OCI-LY1 (cell line): ENCODE measurements around the gene AVPI1.

Source experiments
- H2AFZ ChIP-seq: fragments of 200-600 bp; sonication (generic), shearing (Covaris generic); 2 replicates; pipeline ENCODE4 v1.6.0; 2014; ENCODE audit warnings: antibody characterized with exemption, mild to moderate bottlenecking, low read length
- H3F3A ChIP-seq: fragments of 200-600 bp; sonication (generic), shearing (Covaris generic); 2 replicates; pipeline ENCODE4 v1.6.0; 2014; ENCODE audit warnings: mild to moderate bottlenecking, antibody characterized with exemption, low read length, moderate library complexity; ENCODE audit not compliant: insufficient read depth
- H3K27ac ChIP-seq: fragments of 200-600 bp; sonication (generic); 2 replicates; pipeline ENCODE4 v1.5.1; 2014; ENCODE audit warnings: low read length, mixed run types, mild to moderate bottlenecking, low read depth; ENCODE audit not compliant: poor library complexity, severe bottlenecking
- H3K27me3 ChIP-seq: fragments of 200-600 bp; sonication (generic); 2 replicates; pipeline ENCODE4 v1.6.0; 2014; ENCODE audit warnings: antibody characterized with exemption, mild to moderate bottlenecking, low read length, moderate library complexity; ENCODE audit not compliant: insufficient read depth
- H3K36me3 ChIP-seq: fragments of 200-600 bp; sonication (generic); 2 replicates; pipeline ENCODE4 v1.6.1; 2014; ENCODE audit warnings: mild to moderate bottlenecking, antibody characterized with exemption, low read length, moderate library complexity, mixed read lengths; ENCODE audit not compliant: insufficient read depth
- H3K4me1 ChIP-seq: fragments of 200-600 bp; sonication (generic); 2 replicates; pipeline ENCODE4 v1.5.1; 2014; ENCODE audit warnings: mild to moderate bottlenecking, low read length, moderate library complexity; ENCODE audit not compliant: insufficient read depth, severe bottlenecking
- H3K4me2 ChIP-seq: fragments of 200-600 bp; sonication (generic), shearing (Covaris generic); 2 replicates; pipeline ENCODE4 v1.6.1; 2014; ENCODE audit warnings: low read length
- H3K4me3 ChIP-seq: fragments of 200-600 bp; sonication (generic); 2 replicates; pipeline ENCODE4 v1.5.1; 2014; ENCODE audit warnings: low read length, low read depth, mild to moderate bottlenecking, mixed read lengths; ENCODE audit not compliant: poor library complexity, severe bottlenecking
- H3K79me2 ChIP-seq: fragments of 200-600 bp; shearing (Covaris generic); 2 replicates; pipeline ENCODE4 v1.6.1; 2016; ENCODE audit warnings: mixed run types, low read length, mixed read lengths; ENCODE audit not compliant: insufficient read depth
- H3K9ac ChIP-seq: fragments of 200-600 bp; sonication (generic), shearing (Covaris generic); 2 replicates; pipeline ENCODE4 v1.6.1; 2014; ENCODE audit warnings: mild to moderate bottlenecking, low read length, mixed read lengths
- H3K9me2 ChIP-seq: fragments of 200-600 bp; sonication (generic), shearing (Covaris generic); 2 replicates; pipeline ENCODE4 v1.6.1; 2014; ENCODE audit warnings: low read depth, mild to moderate bottlenecking, low read length, mixed read lengths
- H3K9me3 ChIP-seq: fragments of 200-600 bp; shearing (Covaris generic); 2 replicates; pipeline ENCODE4 v1.6.1; 2014; ENCODE audit warnings: low read length, mixed read lengths
- H4K20me1 ChIP-seq: fragments of 200-600 bp; sonication (generic), shearing (Covaris generic); 2 replicates; pipeline ENCODE4 v1.6.0; 2016; ENCODE audit warnings: mild to moderate bottlenecking, low read length; ENCODE audit not compliant: insufficient read depth
- CTCF ChIP-seq: fragments of 200-600 bp; sonication (generic), shearing (Covaris generic); IDR thresholded peaks from 2 replicates; pipeline ENCODE4 v1.5.1; 2017; ENCODE audit warnings: mild to moderate bottlenecking, antibody characterized with exemption, low read length, moderate library complexity, mixed read lengths
- EZH2 ChIP-seq: fragments of 200-600 bp; sonication (generic), shearing (Covaris generic); IDR thresholded peaks from 2 replicates; pipeline ENCODE4 v1.8.0; 2017; ENCODE audit warnings: borderline replicate concordance, mixed run types, mild to moderate bottlenecking, antibody characterized with exemption, low read length, moderate library complexity, mixed read lengths

The AVPI1 gene

GRCh38 chr10:97733256-97733655 lies 46.2 kb upstream of the AVPI1 start:
- H3K4me2 ChIP-seq, result no peak overlapping the region
- peaks cover 8% of the 10 kb centered on the region; the same call in 1 of the 2 replicates for H3K79me2 ChIP-seq
- no peak overlapping the region for H3K27ac ChIP-seq
- H3K9ac ChIP-seq, result no peak overlapping the region
- H3F3A ChIP-seq, result no peaks in the 10 kb centered on the region
- H3K4me3 ChIP-seq, result no peak overlapping the region
- no peaks in the 10 kb centered on the region for H3K9me3 ChIP-seq
- H3K36me3 ChIP-seq, result no peaks in the 10 kb centered on the region; the same call in 1 of the 2 replicates
- H3K9me2 ChIP-seq, result no peaks in the 10 kb centered on the region
- no peaks in the 10 kb centered on the region for H4K20me1 ChIP-seq
- no peak for TF ChIP-seq EZH2
- TF ChIP-seq CTCF, result no peak
- H3K4me1 ChIP-seq, result peaks cover 15% of the 10 kb centered on the region
- no peaks in the 10 kb centered on the region for H3K27me3 ChIP-seq
- H2AFZ ChIP-seq, result no peak overlapping the region

- Histone ChIP-seq H3K9me3 (no peaks in the 10 kb centered on the region), H3K4me1 (peaks cover 8% of the 10 kb centered on the region), H3K4me3 (no peak overlapping the region), H3K27me3 (no peaks in the 10 kb centered on the region), H3K36me3 (no peaks in the 10 kb centered on the region; the same call in 1 of the 2 replicates), H3K4me2 (no peak overlapping the region), H3K79me2 (no peaks in the 10 kb centered on the region), H3K27ac (no peak overlapping the region), H3F3A (no peaks in the 10 kb centered on the region), H4K20me1 (no peaks in the 10 kb centered on the region), H3K9ac (no peak overlapping the region), H3K9me2 (no peaks in the 10 kb centered on the region), H2AFZ (no peak overlapping the region)
- TF ChIP-seq CTCF (no peak), EZH2 (no peak)
Observed at GRCh38 chr10:97732052-97732359, 45.0 kb upstream of the AVPI1 start.

- Histone ChIP-seq H3K79me2 (no peaks in the 10 kb centered on the region), H3K9ac (no peak overlapping the region), H3K36me3 (no peaks in the 10 kb centered on the region; the same call in 1 of the 2 replicates), H3K27me3 (no peaks in the 10 kb centered on the region), H3K9me3 (no peaks in the 10 kb centered on the region), H3K4me2 (no peak overlapping the region), H3K4me3 (no peak overlapping the region), H3K4me1 (peaks cover 5% of the 10 kb centered on the region), H3F3A (no peaks in the 10 kb centered on the region), H3K27ac (no peak overlapping the region), H2AFZ (no peak overlapping the region), H3K9me2 (no peaks in the 10 kb centered on the region), H4K20me1 (no peaks in the 10 kb centered on the region)
- TF ChIP-seq CTCF (peak; percentile 56; the same call in 1 of the 2 replicates), EZH2 (no peak)
Observed at GRCh38 chr10:97731346-97732051, 44.5 kb upstream of the AVPI1 start.
